ENCODE measurements around the gene ZNF423. TPM values are rescaled to one million over a fixed set of nuclear protein-coding genes. Genes with fewer than 3 reads are reported as not detected.
A peak's percentile ranks its signal among the peaks of the same experiment; 100 is the strongest.

ZNF423 gene
- total RNA-seq, 1 experiment from 2014 or later = 11.1 TPM

- intact Hi-C loops (cut with micrococcal nuclease; ENCODE audit: unreplicated experiment) = no loop called here
- no peak for TF ChIP-seq EZH2 (IDR thresholded peaks at IDR 0.05; ENCODE audit: borderline replicate concordance, low read depth, low read length, poor library complexity, severe bottlenecking)
- TF ChIP-seq CTCF (conservative IDR thresholded peaks at IDR 0.05; ENCODE audit: low read depth, low read length) = no peak
- no peak for DNase-seq (ENCODE audit: low spot score)
- Histone ChIP-seq H3K9me3 (ENCODE audit: low read depth, low read length, poor library complexity, severe bottlenecking) (no peaks in the 10 kb centered on the region), H3K36me3 (ENCODE audit: insufficient read depth, low read length, poor library complexity, severe bottlenecking) (no peaks in the 10 kb centered on the region), H3K4me3 (ENCODE audit: low read depth, low read length, poor library complexity, severe bottlenecking) (no peak overlapping the region), H3K27me3 (replicated peaks; ENCODE audit: insufficient read depth, low read depth, low read length, poor library complexity) (no peaks in the 10 kb centered on the region), H3K4me1 (ENCODE audit: insufficient read depth, low read length, poor library complexity, severe bottlenecking) (peaks cover 4% of the 10 kb centered on the region), H3K27ac (ENCODE audit: low read depth, low read length, poor library complexity, severe bottlenecking) (no peak overlapping the region)
- CTCF ChIA-PET = no interaction called here
- POLR2A ChIA-PET (ENCODE audit: low non-redundant PET) = no interaction called here
- no TSS peak for BruUV-seq (replicated peaks)
Observed at GRCh38 chr16:49712542-49712941, 143.4 kb downstream of the ZNF423 start.

GRCh38 chr16:49712106-49712505 is 143.8 kb downstream of the ZNF423 start:
- H3K27me3 ChIP-seq (replicated peaks; ENCODE audit: insufficient read depth, low read depth, low read length, poor library complexity) = no peaks in the 10 kb centered on the region
- H3K27ac ChIP-seq (ENCODE audit: low read depth, low read length, poor library complexity, severe bottlenecking) = no peak overlapping the region
- H3K9me3 ChIP-seq (ENCODE audit: low read depth, low read length, poor library complexity, severe bottlenecking) = no peaks in the 10 kb centered on the region
- no peak for DNase-seq (ENCODE audit: low spot score)
- intact Hi-C loops (cut with micrococcal nuclease; ENCODE audit: unreplicated experiment) = no loop called here
- TF ChIP-seq CTCF (conservative IDR thresholded peaks at IDR 0.05; ENCODE audit: low read depth, low read length) (no peak), EZH2 (IDR thresholded peaks at IDR 0.05; ENCODE audit: borderline replicate concordance, low read depth, low read length, poor library complexity, severe bottlenecking) (no peak)
- ChIA-PET CTCF (no interaction called here), POLR2A (ENCODE audit: low non-redundant PET) (interaction anchor here (0.8 kb wide), 1 partner anchor 34 kb away, joined by 4 read pairs; no protein-coding TSS in a partner anchor)
- BruUV-seq (replicated peaks) = no TSS peak
- H3K4me3 ChIP-seq (ENCODE audit: low read depth, low read length, poor library complexity, severe bottlenecking) = no peak overlapping the region
- H3K36me3 ChIP-seq (ENCODE audit: insufficient read depth, low read length, poor library complexity, severe bottlenecking) = no peaks in the 10 kb centered on the region
- peaks cover 4% of the 10 kb centered on the region for H3K4me1 ChIP-seq (ENCODE audit: insufficient read depth, low read length, poor library complexity, severe bottlenecking)

- Histone ChIP-seq H3K9me3 (ENCODE audit: low read depth, low read length, poor library complexity, severe bottlenecking) (no peaks in the 10 kb centered on the region), H3K4me3 (ENCODE audit: low read depth, low read length, poor library complexity, severe bottlenecking) (no peak overlapping the region), H3K4me1 (ENCODE audit: insufficient read depth, low read length, poor library complexity, severe bottlenecking) (peaks cover 8% of the 10 kb centered on the region), H3K36me3 (ENCODE audit: insufficient read depth, low read length, poor library complexity, severe bottlenecking) (no peaks in the 10 kb centered on the region), H3K27ac (ENCODE audit: low read depth, low read length, poor library complexity, severe bottlenecking) (no peak overlapping the region), H3K27me3 (replicated peaks; ENCODE audit: insufficient read depth, low read depth, low read length, poor library complexity) (no peaks in the 10 kb centered on the region)
- intact Hi-C loops (cut with micrococcal nuclease; ENCODE audit: unreplicated experiment) = loop anchor here (10.0 kb wide), 1 partner anchor 154 kb away; no protein-coding TSS in a partner anchor
- no peak for TF ChIP-seq EZH2 (IDR thresholded peaks at IDR 0.05; ENCODE audit: borderline replicate concordance, low read depth, low read length, poor library complexity, severe bottlenecking)
- TF ChIP-seq CTCF (conservative IDR thresholded peaks at IDR 0.05; ENCODE audit: low read depth, low read length) = no peak
- CTCF ChIA-PET = interaction anchor here (1.0 kb wide), 1 partner anchor 153 kb away, joined by 3 read pairs; no protein-coding TSS in a partner anchor
- BruUV-seq (replicated peaks) = no TSS peak
- POLR2A ChIA-PET (ENCODE audit: low non-redundant PET) = interaction anchor here (0.6 kb wide), 1 partner anchor 50 kb away, joined by 3 read pairs; no protein-coding TSS in a partner anchor
- peak; percentile 43 for DNase-seq (ENCODE audit: low spot score)
Observed at GRCh38 chr16:49709057-49709456, 146.9 kb downstream of the ZNF423 start.
